WERI-Rb-1 (cell line): ENCODE data around the gene LDOC1.

Source experiments
- DNase-seq: peaks from one replicate; pipeline ENCODE4 v3.0.0-alpha.2; 2020
- H3K27ac ChIP-seq: fragments of 250-450 bp; sonication (Bioruptor Pico); 2 replicates; pipeline ENCODE4 v1.5.1; 2020; ENCODE audit warnings: mild to moderate bottlenecking, moderate library complexity
- H3K27me3 ChIP-seq: fragments of 250-450 bp; sonication (Bioruptor Pico); 2 replicates; pipeline ENCODE4 v1.5.1; 2021; ENCODE audit warnings: mild to moderate bottlenecking, low read depth, moderate library complexity; ENCODE audit not compliant: insufficient read depth, severe bottlenecking
- H3K36me3 ChIP-seq: fragments of 250-450 bp; sonication (Bioruptor Pico); 2 replicates; pipeline ENCODE4 v1.5.1; 2020; ENCODE audit warnings: mild to moderate bottlenecking, moderate library complexity
- H3K4me3 ChIP-seq: 2 replicates; pipeline ENCODE4 v1.5.1; 2011; ENCODE audit warnings: low read depth, mild to moderate bottlenecking, control low read depth, low read length
- H3K9me3 ChIP-seq: fragments of 250-450 bp; sonication (Bioruptor Pico); 2 replicates; pipeline ENCODE4 v1.5.1; 2021; ENCODE audit warnings: mild to moderate bottlenecking, moderate library complexity; ENCODE audit not compliant: severe bottlenecking
- TF ChIP-seq, protein P1 (sequence below): IDR thresholded peaks from 2 replicates; pipeline ENCODE4 v1.5.1; 2011; ENCODE audit warnings: low read depth, mild to moderate bottlenecking, control low read depth, inconsistent platforms, low read length

The LDOC1 gene

DNA sequence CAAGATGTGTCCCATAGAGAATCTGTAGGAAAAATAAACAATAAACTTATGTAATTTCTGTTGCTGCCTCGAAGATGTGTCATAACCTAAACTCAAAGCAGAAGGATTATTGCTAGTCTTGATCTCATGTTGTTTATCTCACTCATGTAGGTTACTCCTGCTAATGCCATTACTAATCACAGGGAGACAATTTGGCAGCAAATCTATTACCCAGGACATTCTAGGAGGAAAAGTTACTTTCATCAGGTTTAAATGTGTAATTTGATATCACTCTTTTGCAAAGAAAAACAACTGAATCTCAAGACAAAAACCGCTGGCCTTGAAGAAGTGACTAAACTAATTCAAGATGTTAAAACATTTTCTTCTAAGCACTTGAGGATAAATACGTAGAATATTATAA, 34.0 kb downstream of the LDOC1 start:
- no peak for DNase-seq
- Histone ChIP-seq H3K9me3 (no peaks in the 10 kb centered on the region), H3K27ac (no peak overlapping the region), H3K4me3 (no peak overlapping the region), H3K36me3 (no peaks in the 10 kb centered on the region), H3K27me3 (peaks cover 35% of the 10 kb centered on the region)
- TF ChIP-seq, protein P1, sequence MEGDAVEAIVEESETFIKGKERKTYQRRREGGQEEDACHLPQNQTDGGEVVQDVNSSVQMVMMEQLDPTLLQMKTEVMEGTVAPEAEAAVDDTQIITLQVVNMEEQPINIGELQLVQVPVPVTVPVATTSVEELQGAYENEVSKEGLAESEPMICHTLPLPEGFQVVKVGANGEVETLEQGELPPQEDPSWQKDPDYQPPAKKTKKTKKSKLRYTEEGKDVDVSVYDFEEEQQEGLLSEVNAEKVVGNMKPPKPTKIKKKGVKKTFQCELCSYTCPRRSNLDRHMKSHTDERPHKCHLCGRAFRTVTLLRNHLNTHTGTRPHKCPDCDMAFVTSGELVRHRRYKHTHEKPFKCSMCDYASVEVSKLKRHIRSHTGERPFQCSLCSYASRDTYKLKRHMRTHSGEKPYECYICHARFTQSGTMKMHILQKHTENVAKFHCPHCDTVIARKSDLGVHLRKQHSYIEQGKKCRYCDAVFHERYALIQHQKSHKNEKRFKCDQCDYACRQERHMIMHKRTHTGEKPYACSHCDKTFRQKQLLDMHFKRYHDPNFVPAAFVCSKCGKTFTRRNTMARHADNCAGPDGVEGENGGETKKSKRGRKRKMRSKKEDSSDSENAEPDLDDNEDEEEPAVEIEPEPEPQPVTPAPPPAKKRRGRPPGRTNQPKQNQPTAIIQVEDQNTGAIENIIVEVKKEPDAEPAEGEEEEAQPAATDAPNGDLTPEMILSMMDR, result no peak

DNA sequence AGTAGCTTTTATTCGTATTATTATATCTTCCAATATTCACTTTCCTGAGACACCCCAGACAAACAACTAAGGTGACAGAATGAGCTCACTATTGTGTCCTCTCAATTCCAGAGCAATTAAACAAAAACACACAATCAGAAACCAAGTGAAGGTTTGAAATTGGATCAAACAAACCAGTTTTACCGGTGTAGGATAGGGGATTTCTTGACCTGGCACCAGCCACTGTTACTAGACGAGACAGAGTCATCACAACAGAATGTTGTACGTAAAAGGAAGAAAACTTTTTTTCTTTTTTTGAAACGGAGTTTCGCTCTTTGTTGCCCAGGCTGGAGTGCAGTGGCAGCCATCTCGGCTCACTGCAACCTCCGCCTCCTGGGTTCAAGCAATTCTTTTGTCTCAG, 43.7 kb downstream of the LDOC1 start:
- Histone ChIP-seq H3K4me3 (no peak overlapping the region), H3K27ac (no peak overlapping the region), H3K36me3 (no peaks in the 10 kb centered on the region), H3K27me3 (peaks cover 50% of the 10 kb centered on the region), H3K9me3 (no peaks in the 10 kb centered on the region)
- TF ChIP-seq, protein P1, result no peak
- DNase-seq, result no peak

DNA sequence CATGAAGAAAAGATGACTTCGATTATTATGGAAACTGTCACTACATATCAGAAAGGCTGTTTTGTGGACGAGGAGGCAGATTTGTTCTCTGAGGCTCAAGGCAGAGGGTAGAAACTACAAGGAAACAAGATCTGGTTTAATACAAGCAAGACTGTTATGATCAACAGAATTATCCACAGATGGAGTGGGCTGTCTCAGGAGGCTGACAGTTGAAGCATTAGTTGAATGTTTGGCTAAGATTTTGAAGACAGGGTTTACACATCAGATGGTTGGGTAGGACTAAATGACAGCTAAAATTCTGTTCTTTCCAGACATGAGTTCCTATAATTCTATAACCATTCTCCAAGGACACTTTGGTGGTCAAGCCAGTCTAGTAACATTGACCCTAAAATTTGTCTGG, 49.8 kb downstream of the LDOC1 start:
- no peak for DNase-seq
- Histone ChIP-seq H3K4me3 (no peak overlapping the region), H3K9me3 (no peaks in the 10 kb centered on the region), H3K27ac (no peak overlapping the region), H3K36me3 (no peaks in the 10 kb centered on the region), H3K27me3 (peaks cover 26% of the 10 kb centered on the region)
- TF ChIP-seq, protein P1, result no peak
